ENCODE measurements around the gene GIGYF1.

DNA sequence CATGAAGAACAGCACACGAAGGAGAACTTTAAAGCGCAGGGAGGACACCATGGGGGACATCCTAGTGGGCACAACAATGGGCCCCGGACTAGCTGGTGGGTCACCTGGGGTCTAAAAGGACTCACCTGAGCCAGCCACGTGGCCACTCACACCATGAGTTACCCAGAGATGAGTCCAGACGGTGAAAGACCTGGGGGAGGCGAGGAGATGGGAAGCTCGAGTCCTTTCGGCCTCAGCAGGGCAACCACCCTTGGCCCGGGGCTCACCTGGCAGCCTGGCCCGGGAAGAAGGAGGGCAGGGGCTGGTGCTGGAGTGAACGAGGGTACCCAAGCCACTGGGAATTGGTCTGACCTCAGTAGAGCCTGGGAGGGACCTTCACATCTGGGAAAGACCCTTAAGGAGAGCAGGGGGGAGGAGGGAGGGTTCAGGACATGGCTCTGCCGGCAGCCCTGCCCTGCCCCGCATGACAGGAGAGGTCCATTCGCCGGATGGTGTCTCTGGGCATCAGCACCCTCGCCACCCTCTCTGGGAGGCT lies 5.7 kb downstream of the GIGYF1 start:
- TF ChIP-seq, protein P1, sequence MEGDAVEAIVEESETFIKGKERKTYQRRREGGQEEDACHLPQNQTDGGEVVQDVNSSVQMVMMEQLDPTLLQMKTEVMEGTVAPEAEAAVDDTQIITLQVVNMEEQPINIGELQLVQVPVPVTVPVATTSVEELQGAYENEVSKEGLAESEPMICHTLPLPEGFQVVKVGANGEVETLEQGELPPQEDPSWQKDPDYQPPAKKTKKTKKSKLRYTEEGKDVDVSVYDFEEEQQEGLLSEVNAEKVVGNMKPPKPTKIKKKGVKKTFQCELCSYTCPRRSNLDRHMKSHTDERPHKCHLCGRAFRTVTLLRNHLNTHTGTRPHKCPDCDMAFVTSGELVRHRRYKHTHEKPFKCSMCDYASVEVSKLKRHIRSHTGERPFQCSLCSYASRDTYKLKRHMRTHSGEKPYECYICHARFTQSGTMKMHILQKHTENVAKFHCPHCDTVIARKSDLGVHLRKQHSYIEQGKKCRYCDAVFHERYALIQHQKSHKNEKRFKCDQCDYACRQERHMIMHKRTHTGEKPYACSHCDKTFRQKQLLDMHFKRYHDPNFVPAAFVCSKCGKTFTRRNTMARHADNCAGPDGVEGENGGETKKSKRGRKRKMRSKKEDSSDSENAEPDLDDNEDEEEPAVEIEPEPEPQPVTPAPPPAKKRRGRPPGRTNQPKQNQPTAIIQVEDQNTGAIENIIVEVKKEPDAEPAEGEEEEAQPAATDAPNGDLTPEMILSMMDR (IDR thresholded peaks at IDR 0.05): no peak
- no peak for TF ChIP-seq POLR2A (IDR thresholded peaks at IDR 0.05)
